Mammary epithelial cell (primary cell): ENCODE measurements around the gene IPO8.

Experiments used
- CTCF ChIP-seq, 2 donors: IDR thresholded peaks in 1 of 2; conservative IDR thresholded peaks in 1 of 2; 2 replicates each; pipeline ENCODE4 v1.5.1; 2011 to 2012; ENCODE audit warnings: inconsistent platforms in 2 of 2, low read length in 2 of 2, mild to moderate bottlenecking in 2 of 2, control low read depth in 1 of 2, low read depth in 1 of 2; ENCODE audit not compliant: insufficient read depth in 1 of 2; ENCODE audit errors: extremely low read depth in 1 of 2
- EZH2 ChIP-seq: IDR thresholded peaks from 2 replicates; pipeline ENCODE4 v1.6.1; 2012; ENCODE audit warnings: low read length, inconsistent platforms, borderline replicate concordance

DNA sequence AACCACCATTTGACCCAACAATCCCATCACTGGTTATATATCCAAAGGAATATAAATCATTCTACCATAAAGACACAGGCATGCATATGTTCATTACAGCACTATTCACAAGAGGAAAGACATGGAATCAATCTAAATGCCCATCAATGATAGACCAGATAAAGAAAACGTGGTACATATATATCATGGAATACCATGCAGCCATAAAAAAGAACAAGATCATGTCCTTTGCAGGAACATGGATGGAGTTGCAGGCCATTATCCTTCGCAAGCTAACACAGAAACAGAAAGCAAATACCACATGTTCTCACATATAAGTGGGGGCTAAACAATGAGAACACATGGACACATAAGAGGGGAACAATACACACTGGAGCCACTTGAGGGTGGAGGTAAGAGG, 43.4 kb upstream of the IPO8 start:
- TF ChIP-seq EZH2 = no peak
- no peak for TF ChIP-seq CTCF (conservative IDR thresholded peaks at IDR 0.05 in 1 of 2, IDR thresholded peaks at IDR 0.05 in 1 of 2; ENCODE audit: extremely low read depth in 1 of 2, insufficient read depth in 1 of 2, low read depth in 1 of 2, low read length in 2 of 2)
